ENCODE data around the gene FOXP2.

Gene FOXP2

DNA sequence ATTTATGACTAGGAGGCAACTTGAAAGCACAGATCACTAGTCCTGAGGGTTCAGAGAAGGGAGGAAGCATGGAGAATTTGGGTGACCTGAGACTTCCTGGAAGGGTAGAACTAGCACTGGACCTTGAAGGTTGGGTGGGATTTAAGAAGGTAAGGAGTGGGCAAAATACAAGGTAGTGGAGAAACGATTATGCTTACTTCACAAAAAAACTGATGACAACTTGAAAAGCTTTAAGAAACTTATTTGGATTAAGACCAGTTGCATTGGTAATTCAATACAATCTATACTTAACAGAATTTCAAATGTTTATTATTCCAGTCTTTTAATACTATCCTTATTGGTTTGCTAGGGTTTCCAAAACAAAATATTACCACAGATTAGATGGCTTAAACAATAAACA lies 308.7 kb downstream of the FOXP2 start:
- Histone ChIP-seq H3K79me2 (no peaks in the 10 kb centered on the region), H2AFZ (no peak overlapping the region), H3K4me2 (ENCODE audit: low read length) (no peak overlapping the region), H3K9me3 (ENCODE audit: control insufficient read depth, low read length) (no peaks in the 10 kb centered on the region), H3K4me1 (no peaks in the 10 kb centered on the region), H3K27me3 (ENCODE audit: control insufficient read depth, insufficient read depth, low read length) (no peaks in the 10 kb centered on the region), H3K27ac (no peak overlapping the region), H3K9ac (no peak overlapping the region), H3K36me3 (ENCODE audit: control insufficient read depth, insufficient read depth, low read length) (no peaks in the 10 kb centered on the region), H3K4me3 (ENCODE audit: low read depth, low read length) (no peak overlapping the region)
- TF ChIP-seq, protein P1, sequence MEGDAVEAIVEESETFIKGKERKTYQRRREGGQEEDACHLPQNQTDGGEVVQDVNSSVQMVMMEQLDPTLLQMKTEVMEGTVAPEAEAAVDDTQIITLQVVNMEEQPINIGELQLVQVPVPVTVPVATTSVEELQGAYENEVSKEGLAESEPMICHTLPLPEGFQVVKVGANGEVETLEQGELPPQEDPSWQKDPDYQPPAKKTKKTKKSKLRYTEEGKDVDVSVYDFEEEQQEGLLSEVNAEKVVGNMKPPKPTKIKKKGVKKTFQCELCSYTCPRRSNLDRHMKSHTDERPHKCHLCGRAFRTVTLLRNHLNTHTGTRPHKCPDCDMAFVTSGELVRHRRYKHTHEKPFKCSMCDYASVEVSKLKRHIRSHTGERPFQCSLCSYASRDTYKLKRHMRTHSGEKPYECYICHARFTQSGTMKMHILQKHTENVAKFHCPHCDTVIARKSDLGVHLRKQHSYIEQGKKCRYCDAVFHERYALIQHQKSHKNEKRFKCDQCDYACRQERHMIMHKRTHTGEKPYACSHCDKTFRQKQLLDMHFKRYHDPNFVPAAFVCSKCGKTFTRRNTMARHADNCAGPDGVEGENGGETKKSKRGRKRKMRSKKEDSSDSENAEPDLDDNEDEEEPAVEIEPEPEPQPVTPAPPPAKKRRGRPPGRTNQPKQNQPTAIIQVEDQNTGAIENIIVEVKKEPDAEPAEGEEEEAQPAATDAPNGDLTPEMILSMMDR (IDR thresholded peaks at IDR 0.05) = no peak

DNA sequence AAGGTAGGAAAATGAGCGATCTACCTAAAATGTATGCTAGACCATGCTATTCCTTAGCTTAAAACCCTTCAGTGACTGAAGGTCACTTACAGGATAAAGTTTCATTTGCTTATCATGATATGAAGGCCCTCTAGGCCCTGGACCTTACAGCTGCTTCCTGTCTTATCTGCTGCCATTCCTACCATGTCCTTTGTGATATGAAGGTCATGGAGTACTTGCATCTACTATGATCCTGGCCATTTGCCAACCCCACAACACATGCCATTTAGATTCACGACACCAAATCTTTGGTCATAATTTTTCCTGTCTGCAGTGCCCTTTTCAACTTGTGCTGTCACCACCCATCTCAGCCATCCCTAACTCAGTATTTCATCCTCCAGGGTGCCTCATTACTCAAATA lies 325.5 kb downstream of the FOXP2 start:
- TF ChIP-seq, protein P1 (IDR thresholded peaks at IDR 0.05) = no peak
- no peaks in the 10 kb centered on the region for H3K36me3 ChIP-seq (ENCODE audit: control insufficient read depth, insufficient read depth, low read length)
- H3K9ac ChIP-seq = no peak overlapping the region
- no peak overlapping the region for H3K27ac ChIP-seq
- no peak overlapping the region for H3K4me3 ChIP-seq (ENCODE audit: low read depth, low read length)
- H3K79me2 ChIP-seq = no peaks in the 10 kb centered on the region
- no peaks in the 10 kb centered on the region for H3K9me3 ChIP-seq (ENCODE audit: control insufficient read depth, low read length)
- no peak overlapping the region for H2AFZ ChIP-seq
- no peaks in the 10 kb centered on the region for H3K4me1 ChIP-seq
- H3K4me2 ChIP-seq (ENCODE audit: low read length) = no peak overlapping the region
- H3K27me3 ChIP-seq (ENCODE audit: control insufficient read depth, insufficient read depth, low read length) = no peaks in the 10 kb centered on the region

DNA sequence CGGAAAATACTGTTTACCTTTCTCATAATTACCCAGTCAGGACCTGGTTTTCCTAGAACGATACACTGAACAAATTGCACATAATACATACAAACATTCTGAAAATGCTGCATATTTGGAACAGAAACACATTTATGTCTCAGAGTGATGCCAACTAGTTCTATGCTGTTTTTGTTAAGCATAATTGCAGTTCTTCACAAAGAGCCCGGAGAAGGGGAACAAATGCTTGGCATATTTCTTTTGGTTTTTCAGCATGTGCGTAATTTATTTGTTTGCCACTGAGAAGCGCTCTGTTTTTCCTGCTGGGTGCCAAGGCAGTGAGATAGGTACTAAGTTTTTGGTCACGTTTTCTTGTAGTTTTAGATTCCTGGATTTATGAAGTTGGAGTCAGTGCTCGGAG lies 326.3 kb downstream of the FOXP2 start:
- Histone ChIP-seq H3K9me3 (ENCODE audit: control insufficient read depth, low read length) (no peaks in the 10 kb centered on the region), H3K36me3 (ENCODE audit: control insufficient read depth, insufficient read depth, low read length) (no peaks in the 10 kb centered on the region), H3K79me2 (no peaks in the 10 kb centered on the region), H3K4me2 (ENCODE audit: low read length) (no peak overlapping the region), H2AFZ (no peak overlapping the region), H3K27ac (no peak overlapping the region), H3K4me3 (ENCODE audit: low read depth, low read length) (no peak overlapping the region), H3K27me3 (ENCODE audit: control insufficient read depth, insufficient read depth, low read length) (no peaks in the 10 kb centered on the region), H3K9ac (no peak overlapping the region), H3K4me1 (no peaks in the 10 kb centered on the region)
- TF ChIP-seq, protein P1 (IDR thresholded peaks at IDR 0.05) = no peak

DNA sequence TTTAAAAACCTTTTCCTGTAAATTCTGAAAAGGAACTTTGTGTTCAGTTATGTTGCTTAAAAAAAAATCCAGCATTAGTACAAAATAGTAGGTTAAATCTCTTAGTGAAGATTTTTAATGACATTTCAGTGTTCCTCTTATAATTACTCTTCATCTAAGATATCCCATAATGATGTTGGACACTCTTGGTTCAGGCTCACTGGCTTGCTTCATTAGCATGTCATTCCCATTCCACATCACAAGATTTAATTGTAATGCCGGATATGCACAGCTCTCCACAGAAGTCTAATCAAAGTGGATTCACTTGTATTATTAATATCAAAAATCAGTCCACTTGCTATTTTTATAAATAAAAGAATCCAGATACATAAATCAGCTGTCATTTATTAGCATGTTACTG lies 327.3 kb downstream of the FOXP2 start:
- no peaks in the 10 kb centered on the region for H3K36me3 ChIP-seq (ENCODE audit: control insufficient read depth, insufficient read depth, low read length)
- H3K4me3 ChIP-seq (ENCODE audit: low read depth, low read length) = no peak overlapping the region
- no peaks in the 10 kb centered on the region for H3K4me1 ChIP-seq
- H3K9me3 ChIP-seq (ENCODE audit: control insufficient read depth, low read length) = no peaks in the 10 kb centered on the region
- no peak overlapping the region for H3K4me2 ChIP-seq (ENCODE audit: low read length)
- no peak overlapping the region for H2AFZ ChIP-seq
- H3K27ac ChIP-seq = no peak overlapping the region
- H3K9ac ChIP-seq = no peak overlapping the region
- no peaks in the 10 kb centered on the region for H3K79me2 ChIP-seq
- H3K27me3 ChIP-seq (ENCODE audit: control insufficient read depth, insufficient read depth, low read length) = no peaks in the 10 kb centered on the region
- TF ChIP-seq, protein P1 (IDR thresholded peaks at IDR 0.05) = no peak
